CD4-positive, alpha-beta T cell (primary cell): ENCODE data around the gene GRID2. TPM values are rescaled to one million over a fixed set of nuclear protein-coding genes. Genes with fewer than 3 reads are reported as not detected.

Source experiments
- ATAC-seq: fragments of 200-7000 bp; cut with Tn5 transposase; one replicate; pipeline ENCODE4 v1.10.0; 2022; ENCODE audit warnings: mild to moderate bottlenecking; ENCODE audit not compliant: poor library complexity
- CTCF ChIA-PET: fragments of 350-600 bp; sonication (Branson Sonifier 250); formaldehyde crosslinking; loops from one replicate; lab custom pipeline; 2021; ENCODE audit warnings: antibody characterized with exemption, inconsistent platforms; lab: Charles Lee
- POLR2A ChIA-PET: fragments of 350-600 bp; sonication (Branson Sonifier 250); formaldehyde crosslinking; loops from one replicate; lab custom pipeline; 2021; ENCODE audit warnings: antibody characterized with exemption, inconsistent platforms; lab: Charles Lee
- DNase-seq, 14 experiments: peaks; one replicate each; pipeline ENCODE4 v3.0.0-alpha.2; 2013 to 2020; ENCODE audit warnings: mixed read lengths in 2 of 14
- H3K27ac ChIP-seq, 2 donors: one replicate each; pipeline versions ENCODE4 v1.5.1 to v1.7.0; 2013; ENCODE audit warnings: low read length in 2 of 2, low read depth in 1 of 2, mild to moderate bottlenecking in 1 of 2
- H3K27me3 ChIP-seq, 2 experiments: 1 replicate in 1 of 2; 2 replicates in 1 of 2; pipeline versions ENCODE4 v1.6.1 to v1.7.0; 2013; ENCODE audit warnings: low read length in 2 of 2, control low read depth in 1 of 2, mild to moderate bottlenecking in 1 of 2, moderate library complexity in 1 of 2; ENCODE audit not compliant: insufficient read depth in 2 of 2, control insufficient read depth in 1 of 2
- H3K36me3 ChIP-seq: one replicate; pipeline ENCODE4 v1.6.1; 2013; ENCODE audit warnings: low read length, control low read depth; ENCODE audit not compliant: insufficient read depth
- H3K4me1 ChIP-seq: one replicate; pipeline ENCODE4 v1.6.1; 2013; ENCODE audit warnings: low read length, control low read depth; ENCODE audit not compliant: insufficient read depth
- H3K4me3 ChIP-seq: one replicate; pipeline ENCODE4 v1.5.1; 2013; ENCODE audit warnings: mild to moderate bottlenecking, low read length, moderate library complexity
- H3K9me3 ChIP-seq, 2 experiments: 1 replicate in 1 of 2; 2 replicates in 1 of 2; pipeline versions ENCODE4 v1.6.1 to v1.7.0; 2013; ENCODE audit warnings: low read length in 2 of 2, mild to moderate bottlenecking in 2 of 2, control low read depth in 1 of 2, moderate library complexity in 1 of 2; ENCODE audit not compliant: control insufficient read depth in 1 of 2, insufficient read depth in 1 of 2
- H3K27ac Mint-ChIP-seq: one replicate; pipeline ENCODE4 v1.8.0; 2020; ENCODE audit warnings: mixed read lengths
- H3K27me3 Mint-ChIP-seq: one replicate; pipeline ENCODE4 v1.8.0; 2021; ENCODE audit warnings: mixed read lengths
- H3K36me3 Mint-ChIP-seq: one replicate; pipeline ENCODE4 v1.8.0; 2021; ENCODE audit warnings: low read depth, mixed read lengths
- H3K4me1 Mint-ChIP-seq: one replicate; pipeline ENCODE4 v1.8.0; 2021; ENCODE audit warnings: low read depth, mixed read lengths
- H3K4me3 Mint-ChIP-seq: one replicate; pipeline ENCODE4 v1.8.0; 2020; ENCODE audit warnings: mild to moderate bottlenecking, mixed read lengths
- H3K9me3 Mint-ChIP-seq: one replicate; pipeline ENCODE4 v1.8.0; 2020; ENCODE audit warnings: mixed read lengths
- intact Hi-C, 2 experiments: fragments of 100-400 bp; cut with DNase I in 1 of 2; cut with micrococcal nuclease in 1 of 2; formaldehyde crosslinking; loops; one replicate each; pipeline versions ENCODE4 v1.15.1 to v1.9.0; 2023 to 2025; cut with DNase I, micrococcal nuclease
- total RNA-seq, 174 experiments: library from RNA in 2 of 174; stranded (reverse) in 2 of 174; gene quantifications; one replicate each; pipeline ENCODE4 v1.2.3 and lab custom pipeline; 2021 to 2026
- TF ChIP-seq, protein P1 (sequence below): fragments of 200-600 bp; IDR thresholded peaks from one replicate; pipeline ENCODE4 v1.8.0; 2022; ENCODE audit warnings: antibody characterized with exemption, mild to moderate bottlenecking

GRID2 gene
- total RNA-seq, 2 experiments from 2014 or later: not detected

GRCh38 chr4:92994727-92995126, 691.0 kb downstream of the GRID2 start:
- H3K27me3 ChIP-seq: no peaks in the 10 kb centered on the region
- intact Hi-C loops: no loop called here
- DNase-seq: no peak
- CTCF ChIA-PET: no interaction called here
- TF ChIP-seq, protein P1, sequence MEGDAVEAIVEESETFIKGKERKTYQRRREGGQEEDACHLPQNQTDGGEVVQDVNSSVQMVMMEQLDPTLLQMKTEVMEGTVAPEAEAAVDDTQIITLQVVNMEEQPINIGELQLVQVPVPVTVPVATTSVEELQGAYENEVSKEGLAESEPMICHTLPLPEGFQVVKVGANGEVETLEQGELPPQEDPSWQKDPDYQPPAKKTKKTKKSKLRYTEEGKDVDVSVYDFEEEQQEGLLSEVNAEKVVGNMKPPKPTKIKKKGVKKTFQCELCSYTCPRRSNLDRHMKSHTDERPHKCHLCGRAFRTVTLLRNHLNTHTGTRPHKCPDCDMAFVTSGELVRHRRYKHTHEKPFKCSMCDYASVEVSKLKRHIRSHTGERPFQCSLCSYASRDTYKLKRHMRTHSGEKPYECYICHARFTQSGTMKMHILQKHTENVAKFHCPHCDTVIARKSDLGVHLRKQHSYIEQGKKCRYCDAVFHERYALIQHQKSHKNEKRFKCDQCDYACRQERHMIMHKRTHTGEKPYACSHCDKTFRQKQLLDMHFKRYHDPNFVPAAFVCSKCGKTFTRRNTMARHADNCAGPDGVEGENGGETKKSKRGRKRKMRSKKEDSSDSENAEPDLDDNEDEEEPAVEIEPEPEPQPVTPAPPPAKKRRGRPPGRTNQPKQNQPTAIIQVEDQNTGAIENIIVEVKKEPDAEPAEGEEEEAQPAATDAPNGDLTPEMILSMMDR: no peak
- Mint-ChIP-seq H3K4me3 (no peak overlapping the region), H3K27me3 (no peaks in the 10 kb centered on the region), H3K27ac (no peak overlapping the region), H3K36me3 (no peaks in the 10 kb centered on the region), H3K9me3 (peaks cover 2% of the 10 kb centered on the region), H3K4me1 (no peaks in the 10 kb centered on the region)
- POLR2A ChIA-PET: no interaction called here
- H3K4me1 ChIP-seq: no peaks in the 10 kb centered on the region
- H3K9me3 ChIP-seq: peaks cover 0 to 3% of the 10 kb centered on the region in 2 experiments
- H3K27ac ChIP-seq: no peak overlapping the region
- ATAC-seq: no peak
- no peaks in the 10 kb centered on the region for H3K36me3 ChIP-seq
- no peak overlapping the region for H3K4me3 ChIP-seq

- ChIA-PET CTCF (no interaction called here), POLR2A (no interaction called here)
- ATAC-seq (no peak), DNase-seq (no peak)
- H3K27ac Mint-ChIP-seq: no peak overlapping the region
- no peaks in the 10 kb centered on the region for H3K27me3 Mint-ChIP-seq
- H3K27ac ChIP-seq: no peak overlapping the region
- H3K9me3 ChIP-seq: peaks cover 0 to 3% of the 10 kb centered on the region in 2 experiments
- no peak overlapping the region for H3K4me3 ChIP-seq
- H3K4me3 Mint-ChIP-seq: no peak overlapping the region
- intact Hi-C loops: no loop called here
- H3K4me1 Mint-ChIP-seq: no peaks in the 10 kb centered on the region
- TF ChIP-seq, protein P1: no peak
- H3K4me1 ChIP-seq: no peaks in the 10 kb centered on the region
- no peaks in the 10 kb centered on the region for H3K27me3 ChIP-seq
- H3K36me3 ChIP-seq: no peaks in the 10 kb centered on the region
- H3K9me3 Mint-ChIP-seq: no peaks in the 10 kb centered on the region
- no peaks in the 10 kb centered on the region for H3K36me3 Mint-ChIP-seq
Measured at GRCh38 chr4:92996533-92996932, 692.8 kb downstream of the GRID2 start.

- H3K27me3 ChIP-seq: no peaks in the 10 kb centered on the region
- H3K36me3 Mint-ChIP-seq: no peaks in the 10 kb centered on the region
- intact Hi-C loops: no loop called here
- H3K9me3 Mint-ChIP-seq: peaks cover 1% of the 10 kb centered on the region
- H3K27me3 Mint-ChIP-seq: no peaks in the 10 kb centered on the region
- H3K4me3 Mint-ChIP-seq: no peak overlapping the region
- POLR2A ChIA-PET: no interaction called here
- ATAC-seq: no peak
- no peak overlapping the region for H3K27ac ChIP-seq
- no peak overlapping the region for H3K27ac Mint-ChIP-seq
- TF ChIP-seq, protein P1: no peak
- no peak overlapping the region for H3K4me3 ChIP-seq
- no peaks in the 10 kb centered on the region for H3K4me1 ChIP-seq
- H3K36me3 ChIP-seq: no peaks in the 10 kb centered on the region
- no peaks in the 10 kb centered on the region for H3K4me1 Mint-ChIP-seq
- no peaks in the 10 kb centered on the region for H3K9me3 ChIP-seq
- DNase-seq: no peak
- CTCF ChIA-PET: interaction anchor here (0.9 kb wide), 1 partner anchor 55 kb away, joined by 3 read pairs; no protein-coding TSS in a partner anchor
Measured at GRCh38 chr4:93000910-93001309, 697.1 kb downstream of the GRID2 start.
